ENCODE data around the gene SLC25A13. TPM values are rescaled to one million over a fixed set of nuclear protein-coding genes. Genes with fewer than 3 reads are reported as not detected.

Gene SLC25A13
- total and polyA plus RNA-seq, 2 of the 8 experiments (the other 6 are each of a cell fraction or from before 2014, with no cell fraction given), result 30.8 to 85.4 TPM

DNA sequence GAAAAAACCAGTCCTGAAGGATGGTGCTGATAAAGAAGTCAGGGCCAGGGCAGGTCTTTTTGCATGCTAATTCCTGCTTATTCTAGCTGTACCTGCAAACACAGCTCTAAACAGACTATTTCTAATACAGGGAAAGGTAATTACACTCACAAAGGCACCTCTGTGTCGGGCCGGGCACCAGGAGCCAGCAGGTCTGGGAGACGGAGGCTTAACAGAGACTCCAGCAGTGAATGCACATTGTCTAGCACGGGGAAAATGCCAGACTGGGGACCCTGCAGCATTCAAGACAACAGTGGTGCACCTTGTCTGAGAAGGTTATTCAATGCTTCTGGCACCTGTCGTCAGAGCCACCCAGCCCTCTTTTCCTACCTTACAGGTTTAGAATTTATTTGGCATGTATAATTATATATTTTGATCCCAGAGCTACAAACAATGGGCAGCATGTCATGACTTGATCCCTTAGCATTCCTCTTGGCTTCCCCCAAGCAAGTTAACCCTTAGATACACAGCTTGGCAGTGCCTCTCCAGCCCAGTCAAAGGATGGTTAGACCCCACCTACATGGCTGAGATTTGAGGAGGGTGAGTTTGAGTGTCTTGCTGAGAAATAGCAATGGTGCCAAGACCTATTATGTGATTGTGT lies 185.2 kb downstream of the SLC25A13 start (continued):
- no peak for TF ChIP-seq USF2 (IDR thresholded peaks at IDR 0.05; ENCODE audit: low read length)
- TF ChIP-seq CHD2 (IDR thresholded peaks at IDR 0.05; ENCODE audit: low read length), result no peak
- no peak for TF ChIP-seq CREB1 (IDR thresholded peaks at IDR 0.05)
- TF ChIP-seq KDM4A (IDR thresholded peaks at IDR 0.05; ENCODE audit: low read depth, low read length, severe bottlenecking), result no peak
- TF ChIP-seq RXRA (IDR thresholded peaks at IDR 0.05; ENCODE audit: insufficient read depth, low read depth, low read length), result no peak
- no peak for TF ChIP-seq CHD7 (IDR thresholded peaks at IDR 0.05; ENCODE audit: insufficient replicate concordance, low read length)
- TF ChIP-seq, protein P1, sequence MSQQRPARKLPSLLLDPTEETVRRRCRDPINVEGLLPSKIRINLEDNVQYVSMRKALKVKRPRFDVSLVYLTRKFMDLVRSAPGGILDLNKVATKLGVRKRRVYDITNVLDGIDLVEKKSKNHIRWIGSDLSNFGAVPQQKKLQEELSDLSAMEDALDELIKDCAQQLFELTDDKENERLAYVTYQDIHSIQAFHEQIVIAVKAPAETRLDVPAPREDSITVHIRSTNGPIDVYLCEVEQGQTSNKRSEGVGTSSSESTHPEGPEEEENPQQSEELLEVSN (IDR thresholded peaks at IDR 0.05), result no peak

All from H1 (cell line).